KG1 (cell line): ENCODE results near the gene PAM.

ENCODE experiments used
- DNase-seq: peaks from one replicate; lab custom pipeline; 2025; lab: John Stamatoyannopoulos, UW

PAM gene

GRCh38 chr5:102754767-102755431, at the start of gene PAM:
PAM (plus strand) TSS chr5:102755305; CDS start chr5:102866196, 110,891 bp downstream.
- no peak for DNase-seq

GRCh38 chr5:102711525-102712385, 43.4 kb upstream of the PAM start:
- no peak for DNase-seq

GRCh38 chr5:102713278-102713677, 41.8 kb upstream of the PAM start:
- DNase-seq = no peak

GRCh38 chr5:102713682-102714231, 41.3 kb upstream of the PAM start:
- DNase-seq = no peak

GRCh38 chr5:102715082-102715807, 39.9 kb upstream of the PAM start:
- no peak for DNase-seq

GRCh38 chr5:102716017-102716416, 39.1 kb upstream of the PAM start:
- DNase-seq = no peak

GRCh38 chr5:102718819-102719218, 36.3 kb upstream of the PAM start:
- DNase-seq = no peak

GRCh38 chr5:102719886-102720285, 35.2 kb upstream of the PAM start:
- no peak for DNase-seq

GRCh38 chr5:102720969-102721368, 34.1 kb upstream of the PAM start:
- no peak for DNase-seq

- DNase-seq = no peak
Measured at GRCh38 chr5:102722931-102723330, 32.2 kb upstream of the PAM start.

GRCh38 chr5:102731693-102732092, 23.4 kb upstream of the PAM start:
- no peak for DNase-seq

GRCh38 chr5:102733534-102733933, 21.6 kb upstream of the PAM start:
- no peak for DNase-seq

- DNase-seq = no peak
Measured at GRCh38 chr5:102737161-102737560, 17.9 kb upstream of the PAM start.

GRCh38 chr5:102737805-102738469, 17.2 kb upstream of the PAM start:
- DNase-seq = no peak

GRCh38 chr5:102740515-102740914, 14.6 kb upstream of the PAM start:
- no peak for DNase-seq

- DNase-seq = no peak
Measured at GRCh38 chr5:102742215-102742614, 12.9 kb upstream of the PAM start.

- no peak for DNase-seq
Measured at GRCh38 chr5:102743900-102744299, 11.2 kb upstream of the PAM start.

- no peak for DNase-seq
Measured at GRCh38 chr5:102747386-102748166, 7.5 kb upstream of the PAM start.

GRCh38 chr5:102749416-102750030, 5.6 kb upstream of the PAM start:
- no peak for DNase-seq

- no peak for DNase-seq
Measured at GRCh38 chr5:102750151-102750834, 4.8 kb upstream of the PAM start.
